Measurements from ENCODE around the gene HECTD3. TPM values are rescaled to one million over a fixed set of nuclear protein-coding genes. Genes with fewer than 3 reads are reported as not detected.

The HECTD3 gene
- total RNA-seq, 4 donors from 2014 or later = 29.2 to 91.0 (median 47.0) TPM

DNA sequence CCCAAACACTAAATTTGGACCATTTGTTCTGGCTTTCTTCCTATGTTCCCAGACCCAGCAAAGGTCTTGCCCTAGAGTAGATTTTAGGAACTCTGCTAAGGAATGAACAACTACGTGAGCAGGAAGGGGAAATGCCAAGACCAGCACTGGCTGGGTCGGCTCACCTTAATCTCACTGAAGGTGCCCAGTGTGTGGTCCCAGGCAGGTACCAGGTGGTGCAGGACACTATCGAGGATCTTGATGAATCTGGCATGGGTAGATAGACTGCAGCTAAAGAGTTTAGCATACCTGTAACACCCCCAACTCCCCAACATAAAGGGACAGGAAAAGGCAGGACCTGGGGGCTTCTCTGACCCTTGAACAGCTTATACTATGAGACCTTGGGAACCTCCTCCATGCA lies 3.0 kb downstream of the HECTD3 start:
- intact Hi-C loops (cut with DNase I; ENCODE audit: low total_unique reads) = no loop called here
- peaks cover 0 to 68% of the 10 kb centered on the region in 2 donors for H3K36me3 ChIP-seq

DNA sequence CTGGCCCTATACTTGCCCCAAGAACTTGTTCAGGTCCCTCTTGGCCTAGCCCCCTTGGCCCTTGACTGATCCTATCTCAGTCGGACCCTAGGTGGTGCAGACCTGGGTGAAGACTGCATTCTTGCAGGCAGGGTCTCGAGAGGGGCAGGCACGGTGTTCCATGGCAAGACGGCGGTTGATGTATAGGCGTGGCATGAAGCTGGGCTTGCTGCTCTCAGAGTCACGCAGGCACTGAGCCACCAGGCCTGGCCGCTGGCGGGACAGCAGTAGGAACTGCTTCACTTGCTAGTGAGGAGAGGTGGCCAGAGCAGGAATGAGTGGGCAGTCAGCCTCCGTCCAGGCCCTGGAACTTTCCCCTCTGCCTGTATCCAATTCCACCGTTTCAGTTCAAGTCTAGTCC lies 3.8 kb downstream of the HECTD3 start:
- ATAC-seq (no peak), DNase-seq (no peak)
- Histone ChIP-seq H3K27me3 (no peaks in the 10 kb centered on the region), H3K27ac (no peak overlapping the region), H3K9me3 (no peaks in the 10 kb centered on the region), H3K36me3 (peaks cover 0 to 74% of the 10 kb centered on the region in 2 donors), H3K4me1 (peaks cover 20 to 23% of the 10 kb centered on the region in 2 donors), H3K4me3 (no peak overlapping the region)
- in situ Hi-C loops (cut with MboI; ENCODE audit: low sequenced_read_pairs in 4 of 4) (loop anchor here in 2 of 4 donors (25.0 kb wide), 2 partner anchors 480 to 555 kb away; partner anchors contain the start of genes AKR1A1 (in 1 of the 2) and TESK2 (in 1 of the 2)), intact Hi-C loops (cut with DNase I; ENCODE audit: low total_unique reads) (no loop called here)
- no peak for TF ChIP-seq CTCF (IDR thresholded peaks at IDR 0.05 in 4 of 5, conservative IDR thresholded peaks at IDR 0.05 in 1 of 5)
- TF ChIP-seq POLR2A (IDR thresholded peaks at IDR 0.05) = no peak

More for the DNA sequence above, 3.0 kb downstream of the HECTD3 start:
- ATAC-seq (no peak), DNase-seq (no peak)
- Histone ChIP-seq H3K4me3 (no peak overlapping the region), H3K27me3 (no peaks in the 10 kb centered on the region), H3K9me3 (no peaks in the 10 kb centered on the region), H3K4me1 (peaks cover 28 to 31% of the 10 kb centered on the region in 2 donors), H3K27ac (no peak overlapping the region)
- in situ Hi-C loops (cut with MboI; ENCODE audit: low sequenced_read_pairs in 4 of 4) = loop anchor here in 2 of 4 donors (25.0 kb wide), 2 partner anchors 479 to 554 kb away; partner anchors contain the start of genes AKR1A1 (in 1 of the 2) and TESK2 (in 1 of the 2)
- TF ChIP-seq POLR2A (IDR thresholded peaks at IDR 0.05) (no peak), CTCF (IDR thresholded peaks at IDR 0.05 in 4 of 5, conservative IDR thresholded peaks at IDR 0.05 in 1 of 5) (no peak)

DNA sequence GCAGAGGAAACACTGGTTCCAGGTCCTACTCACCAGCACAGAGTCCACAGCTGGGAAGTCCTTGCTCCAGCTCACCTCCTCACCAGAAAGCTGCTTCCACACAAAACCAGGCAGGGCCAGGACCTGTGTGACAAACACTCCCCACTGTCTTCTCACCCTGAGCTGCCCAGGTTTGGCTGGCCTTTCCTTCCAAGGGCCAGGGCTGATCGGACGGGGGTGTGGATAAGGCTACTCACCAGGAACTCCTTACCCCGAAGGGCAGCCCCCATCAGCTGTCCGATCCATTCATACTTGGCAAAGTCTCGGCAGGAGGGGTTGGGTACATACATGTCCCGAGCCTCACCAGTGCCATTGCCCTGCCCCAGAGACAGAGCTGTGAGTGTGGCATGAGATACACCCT lies 5.4 kb downstream of the HECTD3 start:
- H3K4me3 ChIP-seq = no peak overlapping the region
- no peak for DNase-seq
- H3K36me3 ChIP-seq = peaks cover 0 to 82% of the 10 kb centered on the region in 2 donors
- TF ChIP-seq POLR2A (IDR thresholded peaks at IDR 0.05) = no peak
- no peak for TF ChIP-seq CTCF (IDR thresholded peaks at IDR 0.05 in 4 of 5, conservative IDR thresholded peaks at IDR 0.05 in 1 of 5)
- no peaks in the 10 kb centered on the region for H3K27me3 ChIP-seq
- H3K9me3 ChIP-seq = no peaks in the 10 kb centered on the region
- no peak for ATAC-seq
- in situ Hi-C loops (cut with MboI; ENCODE audit: low sequenced_read_pairs in 4 of 4) = loop anchor here in 2 of 4 donors (25.0 kb wide), 2 partner anchors 482 to 557 kb away; partner anchors contain the start of genes AKR1A1 (in 1 of the 2) and TESK2 (in 1 of the 2)
- intact Hi-C loops (cut with DNase I; ENCODE audit: low total_unique reads) = no loop called here
- H3K4me1 ChIP-seq = peaks cover 17 to 20% of the 10 kb centered on the region in 2 donors
- H3K27ac ChIP-seq = no peak overlapping the region

GRCh38 chr1:45004281-45004920 lies 6.7 kb downstream of the HECTD3 start:
- no peak for DNase-seq
- in situ Hi-C loops (cut with MboI; ENCODE audit: low sequenced_read_pairs in 4 of 4) (loop anchor here in 2 of 4 donors (25.0 kb wide), 2 partner anchors 483 to 558 kb away; partner anchors contain the start of genes AKR1A1 (in 1 of the 2) and TESK2 (in 1 of the 2)), intact Hi-C loops (cut with DNase I; ENCODE audit: low total_unique reads) (no loop called here)

More at GRCh38 chr1:45004281-45004920, 6.7 kb downstream of the HECTD3 start:
- Histone ChIP-seq H3K27me3 (no peaks in the 10 kb centered on the region), H3K4me1 (peaks cover 11 to 12% of the 10 kb centered on the region in 2 donors), H3K27ac (no peak overlapping the region), H3K4me3 (no peak overlapping the region), H3K36me3 (peaks cover 0 to 78% of the 10 kb centered on the region in 2 donors), H3K9me3 (no peaks in the 10 kb centered on the region)
- ATAC-seq = no peak
- TF ChIP-seq CTCF (IDR thresholded peaks at IDR 0.05 in 4 of 5, conservative IDR thresholded peaks at IDR 0.05 in 1 of 5) (no peak), POLR2A (IDR thresholded peaks at IDR 0.05) (no peak)
